Astrocyte (in vitro differentiated cells and primary cell): ENCODE data around the gene ARR3. TPM values are rescaled to one million over a fixed set of nuclear protein-coding genes. Genes with fewer than 3 reads are reported as not detected.
A peak's percentile ranks its signal among the peaks of the same experiment; 100 is the strongest.
"Not testable (repeated sequence)": the region's sequence is repeated elsewhere in the genome, so short reads cannot be mapped to it uniquely, and the experiment has no call there.

ENCODE experiments used
- DNase-seq: peaks from one replicate; pipeline ENCODE4 v3.0.0-alpha.2; 2010; ENCODE audit warnings: low read depth
- FAIRE-seq: peaks from 2 replicates; lab custom pipeline; 2011; peaks lifted over from hg19 to GRCh38; lab: Jason Lieb, UNC
- H2AFZ ChIP-seq: 2 replicates; pipeline ENCODE4 v1.6.0; 2012; ENCODE audit warnings: low read depth, low read length, inconsistent platforms
- H3K27ac ChIP-seq: 2 replicates; pipeline ENCODE4 v1.5.1; 2011; ENCODE audit warnings: low read depth, low read length, inconsistent platforms
- H3K27me3 ChIP-seq: 2 replicates; pipeline ENCODE4 v1.6.0; 2011; ENCODE audit warnings: low read length, inconsistent platforms; ENCODE audit not compliant: insufficient read depth
- H3K36me3 ChIP-seq: 2 replicates; pipeline ENCODE4 v1.5.1; 2011; ENCODE audit warnings: low read length, inconsistent platforms; ENCODE audit not compliant: insufficient read depth
- H3K4me1 ChIP-seq: 2 replicates; pipeline ENCODE4 v1.5.1; 2011; ENCODE audit warnings: low read length, inconsistent platforms; ENCODE audit not compliant: insufficient read depth
- H3K4me2 ChIP-seq: 2 replicates; pipeline ENCODE4 v1.6.0; 2012; ENCODE audit warnings: low read length, inconsistent platforms
- H3K4me3 ChIP-seq: 2 replicates; pipeline ENCODE4 v1.5.1; 2011; ENCODE audit warnings: low read depth, mild to moderate bottlenecking, low read length, inconsistent platforms; ENCODE audit not compliant: insufficient read depth
- H3K79me2 ChIP-seq: 2 replicates; pipeline ENCODE4 v1.6.0; 2012; ENCODE audit warnings: mild to moderate bottlenecking, low read length, inconsistent platforms; ENCODE audit not compliant: insufficient read depth
- H3K9ac ChIP-seq: 2 replicates; pipeline ENCODE4 v1.6.0; 2012; ENCODE audit warnings: mild to moderate bottlenecking, low read length, inconsistent platforms
- H3K9me3 ChIP-seq: 2 replicates; pipeline ENCODE4 v1.5.1; 2012; ENCODE audit warnings: low read depth, mild to moderate bottlenecking, low read length, inconsistent platforms; ENCODE audit not compliant: insufficient read depth
- H4K20me1 ChIP-seq: 2 replicates; pipeline ENCODE4 v1.6.0; 2012; ENCODE audit warnings: low read length, inconsistent platforms; ENCODE audit not compliant: insufficient read depth
- H3K27ac Mint-ChIP-seq: one replicate; pipeline ENCODE4 v1.8.0; 2021; ENCODE audit warnings: mild to moderate bottlenecking, mixed read lengths; ENCODE audit not compliant: unreplicated experiment
- H3K27me3 Mint-ChIP-seq: one replicate; pipeline ENCODE4 v1.8.0; 2021; ENCODE audit warnings: low read depth, mixed read lengths; ENCODE audit not compliant: unreplicated experiment
- H3K36me3 Mint-ChIP-seq: one replicate; pipeline ENCODE4 v1.8.0; 2021; ENCODE audit warnings: low read depth, mixed read lengths; ENCODE audit not compliant: unreplicated experiment
- H3K4me1 Mint-ChIP-seq: one replicate; pipeline ENCODE4 v1.8.0; 2021; ENCODE audit warnings: low read depth, mixed read lengths; ENCODE audit not compliant: unreplicated experiment
- H3K4me3 Mint-ChIP-seq: one replicate; pipeline ENCODE4 v1.8.0; 2021; ENCODE audit warnings: mild to moderate bottlenecking, moderate library complexity, mixed read lengths; ENCODE audit not compliant: unreplicated experiment
- H3K9me3 Mint-ChIP-seq: one replicate; pipeline ENCODE4 v1.8.0; 2021; ENCODE audit warnings: mild to moderate bottlenecking, mixed read lengths; ENCODE audit not compliant: unreplicated experiment
- EZH2 ChIP-seq: IDR thresholded peaks from 2 replicates; pipeline ENCODE4 v1.6.1; 2012; ENCODE audit warnings: mild to moderate bottlenecking, low read length, inconsistent platforms; ENCODE audit not compliant: insufficient read depth
- total RNA-seq: library from RNA; stranded (reverse); gene quantifications from 2 replicates; pipeline ENCODE4 v1.2.1, GENCODE V29; 2021
- TF ChIP-seq, protein P1 (sequence below): IDR thresholded peaks from 2 replicates; pipeline ENCODE4 v1.5.1; 2011; ENCODE audit warnings: low read depth, mild to moderate bottlenecking, inconsistent platforms, low read length, moderate library complexity; ENCODE audit not compliant: insufficient read depth

ARR3 gene
- total RNA-seq, 1 donor from 2014 or later = not detected

DNA sequence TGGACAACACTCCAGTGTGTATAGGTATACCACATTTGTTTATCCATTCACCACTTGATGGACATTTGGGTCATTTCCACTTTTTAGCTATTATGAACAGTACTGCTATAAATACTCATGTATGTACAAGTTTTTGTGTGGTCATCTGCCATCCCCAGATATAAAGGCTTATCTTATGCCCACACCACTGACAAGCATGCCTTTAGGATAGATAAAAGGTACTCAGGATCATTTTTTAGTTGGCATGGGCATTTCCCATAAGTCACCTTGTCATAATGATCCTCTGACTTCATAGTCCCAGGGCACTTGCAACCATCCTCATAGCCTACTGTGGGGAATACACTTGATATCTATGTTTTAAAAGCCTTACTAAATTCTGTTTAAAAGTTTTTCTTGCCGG, 27.4 kb upstream of the ARR3 start:
- H3K27ac Mint-ChIP-seq = no peak overlapping the region
- no peaks in the 10 kb centered on the region for H3K27me3 Mint-ChIP-seq
- H3K4me3 Mint-ChIP-seq = no peak overlapping the region
- Histone ChIP-seq H3K4me1 (no peaks in the 10 kb centered on the region), H3K27ac (no peak overlapping the region), H4K20me1 (no peaks in the 10 kb centered on the region), H3K9me3 (no peaks in the 10 kb centered on the region), H2AFZ (no peak overlapping the region), H3K79me2 (no peaks in the 10 kb centered on the region), H3K4me3 (no peak overlapping the region), H3K9ac (no peak overlapping the region), H3K27me3 (no peaks in the 10 kb centered on the region), H3K36me3 (no peaks in the 10 kb centered on the region), H3K4me2 (no peak overlapping the region)
- DNase-seq = no peak
- no peaks in the 10 kb centered on the region for H3K4me1 Mint-ChIP-seq
- peak; percentile 72 for FAIRE-seq
- TF ChIP-seq, protein P1, sequence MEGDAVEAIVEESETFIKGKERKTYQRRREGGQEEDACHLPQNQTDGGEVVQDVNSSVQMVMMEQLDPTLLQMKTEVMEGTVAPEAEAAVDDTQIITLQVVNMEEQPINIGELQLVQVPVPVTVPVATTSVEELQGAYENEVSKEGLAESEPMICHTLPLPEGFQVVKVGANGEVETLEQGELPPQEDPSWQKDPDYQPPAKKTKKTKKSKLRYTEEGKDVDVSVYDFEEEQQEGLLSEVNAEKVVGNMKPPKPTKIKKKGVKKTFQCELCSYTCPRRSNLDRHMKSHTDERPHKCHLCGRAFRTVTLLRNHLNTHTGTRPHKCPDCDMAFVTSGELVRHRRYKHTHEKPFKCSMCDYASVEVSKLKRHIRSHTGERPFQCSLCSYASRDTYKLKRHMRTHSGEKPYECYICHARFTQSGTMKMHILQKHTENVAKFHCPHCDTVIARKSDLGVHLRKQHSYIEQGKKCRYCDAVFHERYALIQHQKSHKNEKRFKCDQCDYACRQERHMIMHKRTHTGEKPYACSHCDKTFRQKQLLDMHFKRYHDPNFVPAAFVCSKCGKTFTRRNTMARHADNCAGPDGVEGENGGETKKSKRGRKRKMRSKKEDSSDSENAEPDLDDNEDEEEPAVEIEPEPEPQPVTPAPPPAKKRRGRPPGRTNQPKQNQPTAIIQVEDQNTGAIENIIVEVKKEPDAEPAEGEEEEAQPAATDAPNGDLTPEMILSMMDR = no peak
- no peak for TF ChIP-seq EZH2
- no peaks in the 10 kb centered on the region for H3K9me3 Mint-ChIP-seq
- H3K36me3 Mint-ChIP-seq = no peaks in the 10 kb centered on the region

DNA sequence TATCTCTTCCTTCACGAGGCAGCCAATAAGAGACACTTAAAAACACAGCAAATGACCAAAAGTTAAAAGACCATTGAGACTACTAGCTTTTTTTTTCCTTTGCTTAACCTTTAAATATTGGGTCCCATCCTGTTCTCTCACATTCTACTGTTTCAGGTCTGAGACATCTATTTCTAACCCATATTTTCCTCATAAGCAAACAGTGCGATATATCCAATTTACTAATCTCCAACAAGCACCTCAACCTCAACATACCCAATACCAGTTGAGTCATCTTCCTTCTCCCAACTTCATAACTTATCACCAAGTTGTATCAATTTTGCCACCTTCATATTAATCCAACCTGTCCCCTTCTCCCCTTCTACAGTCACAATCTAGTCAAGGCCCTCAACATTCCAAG, 26.6 kb upstream of the ARR3 start:
- H3K79me2 ChIP-seq = no peaks in the 10 kb centered on the region
- no peak overlapping the region for H3K4me2 ChIP-seq
- FAIRE-seq = no peak
- no peaks in the 10 kb centered on the region for H3K36me3 Mint-ChIP-seq
- H3K27me3 Mint-ChIP-seq = no peaks in the 10 kb centered on the region
- no peak overlapping the region for H3K9ac ChIP-seq
- no peaks in the 10 kb centered on the region for H3K9me3 ChIP-seq
- no peak for DNase-seq
- TF ChIP-seq, protein P1 = no peak
- TF ChIP-seq EZH2 = no peak
- H3K36me3 ChIP-seq = no peaks in the 10 kb centered on the region
- no peaks in the 10 kb centered on the region for H3K4me1 Mint-ChIP-seq
- H3K27me3 ChIP-seq = no peaks in the 10 kb centered on the region
- no peak overlapping the region for H3K27ac ChIP-seq
- no peaks in the 10 kb centered on the region for H4K20me1 ChIP-seq
- no peak overlapping the region for H3K27ac Mint-ChIP-seq
- no peaks in the 10 kb centered on the region for H3K4me1 ChIP-seq
- H3K4me3 Mint-ChIP-seq = no peak overlapping the region
- H3K4me3 ChIP-seq = no peak overlapping the region
- H2AFZ ChIP-seq = no peak overlapping the region
- H3K9me3 Mint-ChIP-seq = no peaks in the 10 kb centered on the region

DNA sequence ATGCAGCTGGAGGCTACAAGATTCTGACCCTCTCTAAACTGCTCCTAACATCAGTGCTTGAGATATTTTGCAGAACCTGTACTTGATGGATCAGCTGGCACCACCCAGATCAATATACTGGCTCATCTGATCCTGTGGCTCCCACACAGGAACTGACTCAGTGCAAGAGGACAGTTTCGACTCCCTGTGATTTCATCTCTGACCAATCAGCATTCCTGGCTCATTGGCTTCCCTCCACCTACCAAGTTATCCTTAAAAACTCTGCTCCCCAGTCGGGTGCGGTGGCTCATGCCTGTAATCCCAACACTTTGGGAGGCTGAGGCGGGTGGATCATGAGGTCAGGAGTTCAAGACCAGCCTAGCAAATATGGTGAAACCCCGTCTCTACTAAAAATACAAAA, 24.5 kb upstream of the ARR3 start:
- H3K79me2 ChIP-seq, H3K9me3 ChIP-seq, H3K9me3 Mint-ChIP-seq, DNase-seq, H3K4me3 ChIP-seq, H2AFZ ChIP-seq, H3K36me3 Mint-ChIP-seq, H3K27me3 ChIP-seq, H3K27ac ChIP-seq, H3K9ac ChIP-seq, H3K4me1 ChIP-seq, H3K27me3 Mint-ChIP-seq, H4K20me1 ChIP-seq, H3K4me3 Mint-ChIP-seq, H3K4me1 Mint-ChIP-seq, H3K27ac Mint-ChIP-seq, H3K36me3 ChIP-seq, FAIRE-seq, H3K4me2 ChIP-seq: not testable (repeated sequence)
